CD8-positive, alpha-beta memory T cell (primary cell): ENCODE measurements around the gene ICE1. TPM values are rescaled to one million over a fixed set of nuclear protein-coding genes. Genes with fewer than 3 reads are reported as not detected.
"Not testable (repeated sequence)": the region's sequence is repeated elsewhere in the genome, so short reads cannot be mapped to it uniquely, and the experiment has no call there.

Source experiments
- CTCF ChIA-PET: fragments of 350-600 bp; sonication (Branson Sonifier 250); formaldehyde crosslinking; loops from one replicate; lab custom pipeline; 2021; ENCODE audit warnings: antibody characterized with exemption; lab: Charles Lee
- POLR2A ChIA-PET: fragments of 350-600 bp; sonication (Branson Sonifier 250); formaldehyde crosslinking; loops from one replicate; lab custom pipeline; 2021; ENCODE audit warnings: antibody characterized with exemption; lab: Charles Lee
- DNase-seq, 5 donors: peaks; one replicate each; pipeline versions ENCODE4 v3.0.0 to v3.0.0-alpha.2; 2020 to 2022; ENCODE audit warnings: mixed read lengths in 1 of 5
- H3K27ac ChIP-seq: one replicate; pipeline ENCODE4 v1.7.0; 2013; ENCODE audit warnings: low read depth, mild to moderate bottlenecking, low read length, moderate library complexity
- H3K27me3 ChIP-seq: 2 replicates; pipeline ENCODE4 v1.7.0; 2013; ENCODE audit warnings: low read length, mild to moderate bottlenecking; ENCODE audit not compliant: insufficient read depth, poor library complexity, severe bottlenecking
- H3K36me3 ChIP-seq: 2 replicates; pipeline ENCODE4 v1.7.0; 2013; ENCODE audit warnings: mild to moderate bottlenecking, low read length, moderate library complexity; ENCODE audit not compliant: insufficient read depth
- H3K4me1 ChIP-seq: 2 replicates; pipeline ENCODE4 v1.7.0; 2013; ENCODE audit warnings: mild to moderate bottlenecking, low read length, moderate library complexity; ENCODE audit not compliant: insufficient read depth
- H3K4me3 ChIP-seq: 2 replicates; pipeline ENCODE4 v1.7.0; 2013; ENCODE audit warnings: mild to moderate bottlenecking, low read length
- H3K9me3 ChIP-seq: 2 replicates; pipeline ENCODE4 v1.7.0; 2013; ENCODE audit warnings: mild to moderate bottlenecking, low read length
- H3K27ac Mint-ChIP-seq, 8 donors: one replicate each; pipeline ENCODE4 v1.8.0; 2020 to 2021; ENCODE audit warnings: mixed read lengths in 8 of 8, mild to moderate bottlenecking in 6 of 8, inconsistent platforms in 3 of 8, moderate library complexity in 3 of 8
- H3K27me3 Mint-ChIP-seq, 2 donors: one replicate each; pipeline ENCODE4 v1.8.0; 2020 to 2021; ENCODE audit warnings: mixed read lengths in 2 of 2, mild to moderate bottlenecking in 1 of 2, moderate library complexity in 1 of 2
- H3K36me3 Mint-ChIP-seq, 3 donors: one replicate each; pipeline ENCODE4 v1.8.0; 2020 to 2021; ENCODE audit warnings: mixed read lengths in 3 of 3, inconsistent platforms in 1 of 3, mild to moderate bottlenecking in 1 of 3
- H3K4me1 Mint-ChIP-seq, 3 donors: one replicate each; pipeline ENCODE4 v1.8.0; 2020 to 2021; ENCODE audit warnings: mixed read lengths in 3 of 3, inconsistent platforms in 1 of 3, mild to moderate bottlenecking in 1 of 3
- H3K4me3 Mint-ChIP-seq, 7 donors: one replicate each; pipeline ENCODE4 v1.8.0; 2020 to 2021; ENCODE audit warnings: mixed read lengths in 7 of 7, mild to moderate bottlenecking in 6 of 7, moderate library complexity in 4 of 7, inconsistent platforms in 2 of 7
- H3K9me3 Mint-ChIP-seq, 5 donors: one replicate each; pipeline ENCODE4 v1.8.0; 2020 to 2022; ENCODE audit warnings: mixed read lengths in 5 of 5, mild to moderate bottlenecking in 3 of 5, moderate library complexity in 2 of 5, inconsistent platforms in 1 of 5
- polyA plus RNA-seq: library from polyadenylated mRNA; unstranded; fragments of 300-500 nt; fragmentation: Illumina TruSeq; gene quantifications from one replicate; pipeline ENCODE4 v1.2.3, GENCODE V29; 2021
- total RNA-seq, 2 experiments: library from RNA; stranded (reverse); gene quantifications; one replicate each; pipeline ENCODE4 v1.2.3, GENCODE V29; 2021

The ICE1 gene
- total and polyA plus RNA-seq, 3 experiments from 2014 or later: 20.4 to 41.7 (median 38.7) TPM

DNA sequence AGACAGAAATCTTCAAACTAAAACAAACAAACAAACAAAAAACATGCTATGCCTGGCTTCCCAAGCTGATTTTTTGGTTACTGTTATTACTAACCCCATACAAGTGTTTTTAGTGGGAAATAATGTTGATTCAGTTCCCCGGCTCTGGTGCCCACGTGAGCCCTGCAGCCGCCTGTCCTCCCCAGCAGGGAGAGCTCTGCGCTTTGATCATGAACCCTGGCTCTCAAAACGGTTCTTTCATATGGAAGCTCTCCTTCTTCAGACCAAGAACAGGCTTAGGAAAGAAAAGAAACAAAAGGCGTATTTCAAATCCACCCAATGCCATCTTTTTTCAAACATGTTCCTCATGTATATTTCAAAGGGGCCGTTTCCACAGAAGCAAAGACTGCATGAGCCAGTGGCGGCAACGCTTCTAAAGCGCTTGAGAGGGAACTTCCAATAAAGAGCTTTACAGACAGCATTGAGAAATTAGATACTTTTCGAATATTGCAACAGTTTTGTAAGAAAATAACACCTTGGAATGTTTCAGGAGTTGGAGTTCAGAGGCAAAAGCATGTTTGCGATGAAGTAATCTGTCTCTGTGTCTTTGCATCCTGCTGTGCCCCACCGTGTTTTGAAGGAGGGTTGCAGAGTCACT is 74.8 kb downstream of the ICE1 start:
- H3K27me3 Mint-ChIP-seq: peaks cover 5 to 28% of the 10 kb centered on the region in 2 donors
- DNase-seq: peak in 1 of 5 donors; percentile 51
- POLR2A ChIA-PET: no interaction called here

DNA sequence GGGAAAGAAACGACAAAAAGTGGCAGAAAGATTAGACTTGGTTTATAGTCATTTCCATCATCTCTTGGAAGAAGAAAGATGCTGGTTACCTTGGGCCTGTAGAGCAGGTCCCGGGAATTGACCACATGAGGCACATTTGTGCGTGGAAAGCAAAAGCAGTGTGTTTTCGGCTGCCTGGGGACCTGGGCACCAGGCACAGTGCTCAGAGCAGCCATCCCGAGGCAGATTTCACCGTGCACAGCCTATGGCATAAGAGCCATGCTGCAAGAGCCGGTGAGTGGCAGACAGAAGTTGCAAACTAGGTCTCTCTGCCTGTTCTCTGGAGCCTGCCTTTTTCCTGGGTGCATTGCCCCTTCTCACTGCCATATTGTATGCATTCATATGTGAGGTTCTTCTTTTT is 77.0 kb downstream of the ICE1 start:
- Mint-ChIP-seq H3K4me1 (peaks cover 5 to 22% (median 9%) of the 10 kb centered on the region in 3 donors), H3K36me3 (peaks cover 0 to 12% (median 0%) of the 10 kb centered on the region in 3 donors), H3K9me3 (peaks cover 2 to 7% (median 4%) of the 10 kb centered on the region in 5 donors), H3K4me3 (no peak overlapping the region), H3K27ac (no peak overlapping the region), H3K27me3 (peaks cover 16 to 48% of the 10 kb centered on the region in 2 donors)
- Histone ChIP-seq H3K27me3 (no peaks in the 10 kb centered on the region), H3K4me3 (no peak overlapping the region), H3K4me1 (peaks cover 4% of the 10 kb centered on the region), H3K36me3 (no peaks in the 10 kb centered on the region), H3K9me3 (no peaks in the 10 kb centered on the region), H3K27ac (no peak overlapping the region)
- DNase-seq: no peak
- ChIA-PET POLR2A (no interaction called here), CTCF (no interaction called here)

More for the DNA sequence above, 74.8 kb downstream of the ICE1 start:
- no peaks in the 10 kb centered on the region for H3K9me3 Mint-ChIP-seq
- no peak overlapping the region for H3K27ac ChIP-seq
- no peaks in the 10 kb centered on the region for H3K27me3 ChIP-seq
- H3K4me3 Mint-ChIP-seq: no peak overlapping the region
- H3K4me1 Mint-ChIP-seq: peaks cover 16 to 41% (median 20%) of the 10 kb centered on the region in 3 donors
- no peaks in the 10 kb centered on the region for H3K36me3 Mint-ChIP-seq
- H3K4me3 ChIP-seq: no peak overlapping the region
- H3K27ac Mint-ChIP-seq: peak overlapping the region in 1 of 8 donors; percentile 49
- H3K36me3 ChIP-seq: no peaks in the 10 kb centered on the region
- CTCF ChIA-PET: interaction anchor here (0.7 to 1.8 kb wide), 3 partner anchors 8 to 16 kb away, joined by 3 to 4 read pairs (median 4); no protein-coding TSS in a partner anchor
- peaks cover 15% of the 10 kb centered on the region for H3K4me1 ChIP-seq
- H3K9me3 ChIP-seq: no peaks in the 10 kb centered on the region

DNA sequence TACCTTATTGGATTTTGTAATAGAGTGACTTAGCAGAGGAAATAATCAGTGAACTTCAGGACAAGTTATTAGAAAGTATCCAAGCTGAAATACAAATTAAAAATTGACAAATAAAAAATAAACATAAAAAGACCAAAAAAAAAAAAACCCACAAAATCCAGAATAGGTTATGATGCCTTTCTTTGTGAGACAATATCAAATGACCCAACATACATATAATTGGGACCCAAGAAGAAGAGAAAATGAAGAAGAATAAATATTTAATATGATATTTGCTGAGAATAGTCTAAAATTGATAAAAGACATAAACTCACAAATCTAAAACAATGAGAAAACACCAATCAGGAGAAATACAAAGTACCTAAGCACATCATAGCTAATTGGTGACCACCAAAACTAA is 81.8 kb downstream of the ICE1 start:
- no peaks in the 10 kb centered on the region for H3K4me1 ChIP-seq
- no peak overlapping the region for H3K4me3 ChIP-seq
- H3K36me3 Mint-ChIP-seq: peaks cover 0 to 17% (median 0%) of the 10 kb centered on the region in 3 donors
- H3K9me3 ChIP-seq: no peaks in the 10 kb centered on the region
- H3K36me3 ChIP-seq: no peaks in the 10 kb centered on the region
- H3K4me3 Mint-ChIP-seq: no peak overlapping the region
- ChIA-PET POLR2A (no interaction called here), CTCF (no interaction called here)
- H3K9me3 Mint-ChIP-seq: peaks cover 5 to 13% (median 9%) of the 10 kb centered on the region in 5 donors
- no peak overlapping the region for H3K27ac ChIP-seq
- no peak overlapping the region for H3K27ac Mint-ChIP-seq
- no peak for DNase-seq
- H3K27me3 ChIP-seq: no peaks in the 10 kb centered on the region
- H3K4me1 Mint-ChIP-seq: no peaks in the 10 kb centered on the region
- peaks cover 24 to 78% of the 10 kb centered on the region in 2 donors for H3K27me3 Mint-ChIP-seq

DNA sequence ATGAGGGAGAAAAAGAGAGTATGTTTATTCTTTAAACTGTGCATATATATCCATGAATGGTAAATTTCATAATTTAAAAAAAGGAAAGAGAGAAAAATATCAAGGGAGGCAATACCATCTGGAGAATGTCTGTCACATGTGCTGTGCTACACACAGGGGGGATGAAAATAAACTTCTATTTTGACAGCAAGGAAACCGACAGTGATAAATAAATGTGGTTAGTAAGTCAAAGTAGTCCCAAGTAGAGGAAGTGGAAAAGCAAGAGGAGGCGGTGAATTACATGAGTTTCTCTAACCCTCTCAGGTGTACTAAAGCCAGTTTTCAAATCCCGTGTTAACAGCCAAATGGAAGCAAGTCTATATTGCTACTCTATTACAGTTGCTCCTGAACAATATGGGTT is 83.3 kb downstream of the ICE1 start:
- Mint-ChIP-seq H3K27me3 (peaks cover 27 to 86% of the 10 kb centered on the region in 2 donors), H3K4me1 (no peaks in the 10 kb centered on the region), H3K9me3 (peaks cover 5 to 13% (median 9%) of the 10 kb centered on the region in 5 donors), H3K36me3 (peaks cover 0 to 17% (median 0%) of the 10 kb centered on the region in 3 donors), H3K4me3 (no peak overlapping the region), H3K27ac (no peak overlapping the region)
- no peaks in the 10 kb centered on the region for H3K36me3 ChIP-seq
- no peak overlapping the region for H3K27ac ChIP-seq
- no peaks in the 10 kb centered on the region for H3K4me1 ChIP-seq
- no peak overlapping the region for H3K4me3 ChIP-seq
- no peak for DNase-seq
- ChIA-PET POLR2A (no interaction called here), CTCF (no interaction called here)
- H3K9me3 ChIP-seq: no peaks in the 10 kb centered on the region
- no peaks in the 10 kb centered on the region for H3K27me3 ChIP-seq

DNA sequence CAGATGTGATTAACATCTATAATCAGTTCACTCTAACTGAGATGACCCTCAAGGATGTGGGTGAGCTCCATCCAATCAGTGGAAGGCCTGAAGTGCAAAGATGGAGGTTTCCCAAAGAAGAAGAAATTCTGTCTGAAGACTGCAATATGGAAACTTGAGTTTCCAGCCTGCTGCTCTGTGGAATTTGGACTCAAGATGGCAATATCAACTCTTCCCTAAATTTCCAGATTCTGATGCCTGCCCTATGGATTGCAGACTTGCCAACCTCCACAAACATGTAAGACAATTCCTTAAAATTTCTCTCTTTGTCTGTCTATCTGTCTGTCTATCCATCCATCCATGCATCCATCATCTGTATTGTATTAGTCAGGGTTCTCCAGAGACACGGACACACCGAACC is 85.9 kb downstream of the ICE1 start:
- Mint-ChIP-seq H3K27me3 (peaks cover 24 to 78% of the 10 kb centered on the region in 2 donors), H3K9me3 (peaks cover 5 to 12% (median 9%) of the 10 kb centered on the region in 5 donors), H3K4me1 (no peaks in the 10 kb centered on the region), H3K36me3 (peaks cover 0 to 13% (median 0%) of the 10 kb centered on the region in 3 donors), H3K4me3 (no peak overlapping the region), H3K27ac (no peak overlapping the region)
- no peak overlapping the region for H3K4me3 ChIP-seq
- H3K36me3 ChIP-seq: no peaks in the 10 kb centered on the region
- CTCF ChIA-PET: no interaction called here
- POLR2A ChIA-PET: no interaction called here
- H3K9me3 ChIP-seq: no peaks in the 10 kb centered on the region
- H3K27me3 ChIP-seq: no peaks in the 10 kb centered on the region
- H3K27ac ChIP-seq: no peak overlapping the region
- no peaks in the 10 kb centered on the region for H3K4me1 ChIP-seq
- no peak for DNase-seq

DNA sequence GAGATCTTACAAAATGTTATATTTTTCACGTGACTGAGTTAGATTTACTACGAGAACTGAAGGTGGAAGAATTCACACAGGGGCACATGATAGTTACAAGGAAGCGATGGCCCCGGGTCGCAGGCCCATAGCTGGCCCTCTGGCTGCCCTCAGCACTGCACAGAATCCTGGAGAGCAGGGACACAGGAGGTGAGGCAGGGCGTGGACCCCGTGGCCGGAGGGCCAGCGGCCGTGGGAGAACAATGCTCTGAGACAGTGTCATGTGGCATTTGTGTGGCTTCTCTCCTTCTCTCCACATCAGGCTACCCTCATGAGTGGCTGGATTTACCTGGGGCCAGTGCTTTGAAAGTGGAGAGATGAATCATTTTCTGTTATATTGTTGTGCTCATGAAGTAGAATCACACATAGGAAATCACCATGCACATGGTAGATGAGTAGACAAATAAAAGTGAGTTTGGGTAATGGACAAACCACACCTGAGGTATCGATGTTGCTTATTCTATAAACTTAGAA is 89.5 kb downstream of the ICE1 start:
- ChIA-PET POLR2A (no interaction called here), CTCF (no interaction called here)
- no peak overlapping the region for H3K4me3 Mint-ChIP-seq
- Histone ChIP-seq H3K9me3 (no peaks in the 10 kb centered on the region), H3K36me3 (no peaks in the 10 kb centered on the region), H3K27me3 (peaks cover 2% of the 10 kb centered on the region), H3K4me3 (no peak overlapping the region), H3K27ac (no peak overlapping the region), H3K4me1 (no peaks in the 10 kb centered on the region)
- H3K9me3 Mint-ChIP-seq: no peaks in the 10 kb centered on the region
- H3K27me3 Mint-ChIP-seq: peaks cover 24 to 71% of the 10 kb centered on the region in 2 donors
- no peaks in the 10 kb centered on the region for H3K36me3 Mint-ChIP-seq
- H3K27ac Mint-ChIP-seq: no peak overlapping the region
- H3K4me1 Mint-ChIP-seq: no peaks in the 10 kb centered on the region
- DNase-seq: no peak

DNA sequence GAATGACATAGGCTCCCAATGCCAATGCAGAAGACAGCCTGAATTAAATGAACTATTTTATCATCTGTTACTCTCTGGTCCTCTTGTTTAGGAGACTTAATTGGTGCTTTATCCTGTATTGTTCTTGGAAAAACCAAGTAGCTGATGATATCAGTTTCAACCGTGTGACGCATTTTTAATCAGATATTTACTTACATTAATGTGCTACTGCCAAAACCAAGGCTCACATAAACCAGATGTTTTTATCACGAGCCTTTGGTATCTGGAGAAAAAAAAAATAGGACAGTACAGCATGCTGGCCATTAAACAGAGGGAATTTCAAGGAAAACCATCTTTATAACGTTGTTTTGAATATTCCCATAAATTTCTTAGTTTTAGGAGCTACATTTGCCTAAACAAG is 90.1 kb downstream of the ICE1 start:
- H3K27ac Mint-ChIP-seq: no peak overlapping the region
- H3K27ac ChIP-seq: no peak overlapping the region
- no peak for DNase-seq
- no peaks in the 10 kb centered on the region for H3K4me1 ChIP-seq
- H3K4me3 Mint-ChIP-seq: no peak overlapping the region
- peaks cover 22 to 70% of the 10 kb centered on the region in 2 donors for H3K27me3 Mint-ChIP-seq
- CTCF ChIA-PET: no interaction called here
- H3K9me3 ChIP-seq: no peaks in the 10 kb centered on the region
- peaks cover 2% of the 10 kb centered on the region for H3K27me3 ChIP-seq
- POLR2A ChIA-PET: no interaction called here
- no peaks in the 10 kb centered on the region for H3K4me1 Mint-ChIP-seq
- H3K4me3 ChIP-seq: no peak overlapping the region
- H3K36me3 ChIP-seq: no peaks in the 10 kb centered on the region
- H3K9me3 Mint-ChIP-seq: no peaks in the 10 kb centered on the region
- H3K36me3 Mint-ChIP-seq: no peaks in the 10 kb centered on the region

DNA sequence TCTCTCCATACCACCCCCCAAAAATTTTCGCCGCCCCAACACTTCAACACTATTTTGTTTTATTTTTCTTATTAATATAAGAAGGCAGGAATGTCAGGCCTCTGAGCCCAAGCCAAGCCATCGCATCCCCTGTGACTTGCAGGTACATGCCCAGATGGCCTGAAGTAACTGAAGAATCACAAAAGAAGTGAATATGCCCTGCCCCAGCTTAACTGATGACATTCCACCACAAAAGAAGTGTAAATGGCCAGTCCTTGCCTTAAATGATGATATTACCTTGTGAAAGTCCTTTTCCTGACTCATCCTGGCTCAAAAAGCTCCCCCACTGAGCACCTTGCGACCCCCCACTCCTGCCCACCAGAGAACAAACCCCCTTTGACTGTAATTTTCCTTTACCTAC is 98.1 kb downstream of the ICE1 start:
- H3K4me1 Mint-ChIP-seq: peaks cover 13 to 16% (median 16%) of the 10 kb centered on the region in 3 donors
- POLR2A ChIA-PET, H3K9me3 Mint-ChIP-seq, H3K36me3 ChIP-seq, H3K27me3 ChIP-seq, H3K4me3 Mint-ChIP-seq, DNase-seq, H3K36me3 Mint-ChIP-seq, H3K4me1 ChIP-seq, H3K27ac Mint-ChIP-seq, H3K9me3 ChIP-seq, H3K4me3 ChIP-seq, H3K27ac ChIP-seq, CTCF ChIA-PET: not testable (repeated sequence)
- peaks cover 12 to 13% of the 10 kb centered on the region in 2 donors for H3K27me3 Mint-ChIP-seq
